SK-N-MC (cell line): ENCODE results near the gene PNLIPRP3.

Experiments
- DNase-seq: peaks from one replicate; pipeline ENCODE4 v3.0.0-alpha.2; 2011; ENCODE audit warnings: low read depth, low spot score
- H3K27ac ChIP-seq: fragments of 200-600 bp; sonication (generic); 2 replicates; pipeline ENCODE4 v1.5.1; 2016; ENCODE audit warnings: mixed run types
- H3K36me3 ChIP-seq: fragments of 200-600 bp; sonication (generic); 2 replicates; pipeline ENCODE4 v1.6.1; 2017; ENCODE audit warnings: antibody characterized with exemption, low read length, mixed read lengths; ENCODE audit not compliant: insufficient read depth
- H3K4me3 ChIP-seq: fragments of 200-600 bp; sonication (generic); 2 replicates; pipeline ENCODE4 v1.5.1; 2016
- H3K9ac ChIP-seq: fragments of 200-600 bp; sonication (generic); 2 replicates; pipeline ENCODE4 v1.8.0; 2017; ENCODE audit warnings: mixed run types, mixed read lengths; ENCODE audit not compliant: insufficient read length
- H3K9me3 ChIP-seq: fragments of 200-600 bp; sonication (generic); 2 replicates; pipeline ENCODE4 v1.6.1; 2017; ENCODE audit warnings: low read depth, mild to moderate bottlenecking, antibody characterized with exemption, low read length, moderate library complexity, mixed read lengths
- EZH2 ChIP-seq: fragments of 200-600 bp; sonication (generic); IDR thresholded peaks from one replicate; pipeline ENCODE4 v1.6.1; 2017; ENCODE audit warnings: antibody characterized with exemption
- FOXP2 ChIP-seq: optimal IDR thresholded peaks from 2 replicates; pipeline ENCODE3; 2011; ENCODE audit warnings: mild to moderate bottlenecking, moderate library complexity; ENCODE audit not compliant: insufficient read depth; ENCODE audit errors: extremely low read length, control extremely low read depth
- POLR2AphosphoS5 ChIP-seq: IDR thresholded peaks from 2 replicates; pipeline ENCODE4 v1.6.1; 2012; ENCODE audit warnings: mild to moderate bottlenecking, low read depth, low read length, borderline replicate concordance

PNLIPRP3 gene

GRCh38 chr10:116403740-116404250 lies 23.9 kb upstream of the PNLIPRP3 start:
- Histone ChIP-seq H3K4me3 (no peak overlapping the region), H3K36me3 (no peaks in the 10 kb centered on the region), H3K9ac (no peak overlapping the region), H3K27ac (no peak overlapping the region), H3K9me3 (no peaks in the 10 kb centered on the region)
- DNase-seq, result no peak
- no peak for TF ChIP-seq FOXP2
- TF ChIP-seq EZH2, result no peak
- no peak for TF ChIP-seq POLR2AphosphoS5

- no peaks in the 10 kb centered on the region for H3K9me3 ChIP-seq
- no peak for DNase-seq
- TF ChIP-seq EZH2 (no peak), POLR2AphosphoS5 (no peak), FOXP2 (no peak)
- H3K36me3 ChIP-seq, result no peaks in the 10 kb centered on the region
- no peak overlapping the region for H3K4me3 ChIP-seq
- no peak overlapping the region for H3K27ac ChIP-seq
- no peak overlapping the region for H3K9ac ChIP-seq
Measured at GRCh38 chr10:116408719-116409118, 18.9 kb upstream of the PNLIPRP3 start.

- no peak for TF ChIP-seq POLR2AphosphoS5
- no peak for TF ChIP-seq FOXP2
- TF ChIP-seq EZH2, result no peak
- no peak overlapping the region for H3K4me3 ChIP-seq
- no peak overlapping the region for H3K9ac ChIP-seq
- H3K36me3 ChIP-seq, result no peaks in the 10 kb centered on the region
- no peak for DNase-seq
- no peaks in the 10 kb centered on the region for H3K9me3 ChIP-seq
- no peak overlapping the region for H3K27ac ChIP-seq
Measured at GRCh38 chr10:116410351-116410750, 17.3 kb upstream of the PNLIPRP3 start.

- H3K36me3 ChIP-seq, result no peaks in the 10 kb centered on the region
- no peak for DNase-seq
- TF ChIP-seq POLR2AphosphoS5 (no peak), FOXP2 (no peak), EZH2 (no peak)
- H3K9ac ChIP-seq, result no peak overlapping the region
- no peaks in the 10 kb centered on the region for H3K9me3 ChIP-seq
- no peak overlapping the region for H3K27ac ChIP-seq
- H3K4me3 ChIP-seq, result no peak overlapping the region
Measured at GRCh38 chr10:116417821-116418220, 9.8 kb upstream of the PNLIPRP3 start.

- H3K4me3 ChIP-seq, result no peak overlapping the region
- TF ChIP-seq POLR2AphosphoS5 (no peak), FOXP2 (no peak), EZH2 (no peak)
- H3K9ac ChIP-seq, result no peak overlapping the region
- no peak for DNase-seq
- H3K9me3 ChIP-seq, result no peaks in the 10 kb centered on the region
- H3K36me3 ChIP-seq, result no peaks in the 10 kb centered on the region
- H3K27ac ChIP-seq, result no peak overlapping the region
Measured at GRCh38 chr10:116418389-116418788, 9.3 kb upstream of the PNLIPRP3 start.

- TF ChIP-seq POLR2AphosphoS5 (no peak), EZH2 (no peak), FOXP2 (no peak)
Measured at GRCh38 chr10:116421815-116422214, 5.8 kb upstream of the PNLIPRP3 start.

GRCh38 chr10:116429288-116429977 lies 1.8 kb downstream of the PNLIPRP3 start:
- H3K36me3 ChIP-seq, result no peaks in the 10 kb centered on the region
- H3K9me3 ChIP-seq, result no peaks in the 10 kb centered on the region
- no peak overlapping the region for H3K9ac ChIP-seq
- TF ChIP-seq EZH2 (no peak), POLR2AphosphoS5 (no peak), FOXP2 (no peak)
- no peak overlapping the region for H3K27ac ChIP-seq
- DNase-seq, result no peak
- no peak overlapping the region for H3K4me3 ChIP-seq

More at GRCh38 chr10:116421815-116422214, 5.8 kb upstream of the PNLIPRP3 start:
- DNase-seq, result no peak
- Histone ChIP-seq H3K36me3 (no peaks in the 10 kb centered on the region), H3K9ac (no peak overlapping the region), H3K27ac (no peak overlapping the region), H3K9me3 (no peaks in the 10 kb centered on the region), H3K4me3 (no peak overlapping the region)

GRCh38 chr10:116430288-116430687 lies 2.6 kb downstream of the PNLIPRP3 start:
- no peaks in the 10 kb centered on the region for H3K9me3 ChIP-seq
- no peak for DNase-seq
- no peaks in the 10 kb centered on the region for H3K36me3 ChIP-seq
- no peak overlapping the region for H3K27ac ChIP-seq
- H3K9ac ChIP-seq, result no peak overlapping the region
- H3K4me3 ChIP-seq, result no peak overlapping the region
- TF ChIP-seq POLR2AphosphoS5 (no peak), EZH2 (no peak), FOXP2 (no peak)
